GM21515 (cell line): ENCODE data around the gene PCLO.
"Not testable (repeated sequence)": the region's sequence is repeated elsewhere in the genome, so short reads cannot be mapped to it uniquely, and the experiment has no call there.

Source experiments
- ATAC-seq: cut with Tn5 transposase; IDR thresholded peaks from one replicate; pipeline ENCODE4 v1.9.1; 2021; ENCODE audit not compliant: unreplicated experiment

The PCLO gene

DNA sequence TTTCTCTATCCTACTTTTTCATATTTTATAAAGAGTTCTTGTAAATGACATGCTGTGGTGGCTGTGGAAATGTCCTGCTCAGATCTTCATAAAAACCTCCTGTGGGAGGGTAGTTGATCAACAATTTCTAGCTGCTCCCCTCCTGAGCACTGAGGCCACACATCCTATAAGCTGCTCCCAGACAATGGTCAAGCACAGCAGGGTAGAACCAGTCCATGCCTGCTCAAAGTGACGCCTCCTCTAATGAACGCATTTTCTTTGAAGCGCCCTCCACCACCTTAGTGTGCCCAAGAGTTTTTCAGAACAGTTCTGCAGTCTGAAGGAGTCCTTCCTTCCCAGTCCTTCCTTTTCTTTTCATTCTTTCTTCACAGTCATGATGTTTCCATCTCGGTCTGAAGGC, 420.5 kb downstream of the PCLO start:
- no peak for ATAC-seq

DNA sequence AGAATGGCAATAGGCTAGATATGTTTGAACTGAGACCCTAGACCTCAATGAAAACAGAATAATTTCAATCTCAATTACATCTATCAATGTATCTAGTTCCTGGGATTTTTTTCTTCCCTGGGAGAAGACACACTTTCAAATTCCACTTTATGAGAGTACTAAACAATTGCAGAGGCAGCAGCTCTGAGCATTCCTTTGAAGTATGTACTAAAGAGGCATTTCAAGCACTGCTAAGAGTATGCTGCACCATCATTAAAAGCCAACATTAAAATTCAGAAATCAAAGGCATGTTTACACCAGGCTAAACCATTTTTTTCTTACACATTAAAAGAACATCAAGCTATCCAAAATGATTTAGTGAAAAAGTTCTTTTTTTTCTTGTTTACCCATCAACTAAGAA, 421.2 kb downstream of the PCLO start:
- ATAC-seq = no peak

DNA sequence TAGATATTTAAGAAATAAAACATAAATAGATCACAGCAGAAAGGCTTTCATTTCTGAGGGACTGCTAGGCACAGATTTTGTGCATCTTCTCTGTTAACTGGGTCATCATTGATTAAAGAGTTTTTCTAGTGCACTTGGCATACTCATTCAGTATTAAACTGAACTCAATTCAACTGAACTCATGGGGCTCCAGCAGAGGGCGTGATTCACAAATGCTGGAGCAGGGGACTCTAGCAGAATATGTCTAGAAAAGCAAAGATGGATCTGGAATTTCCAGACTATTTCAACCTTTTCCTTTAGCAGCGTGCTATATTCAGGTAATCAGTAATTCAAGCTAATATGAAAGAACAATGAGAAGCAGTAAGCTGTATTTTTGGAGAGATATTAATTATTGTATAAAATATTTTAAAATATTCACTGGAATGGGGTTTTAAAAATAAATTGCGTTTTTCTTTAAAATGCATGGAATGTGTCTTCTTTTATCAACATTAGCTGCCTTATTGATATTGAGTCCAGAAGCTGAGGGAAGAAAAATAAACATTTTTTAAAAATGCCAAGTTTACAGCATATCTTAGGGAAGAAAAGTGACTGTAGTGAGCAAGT, 422.3 kb downstream of the PCLO start:
- no peak for ATAC-seq

DNA sequence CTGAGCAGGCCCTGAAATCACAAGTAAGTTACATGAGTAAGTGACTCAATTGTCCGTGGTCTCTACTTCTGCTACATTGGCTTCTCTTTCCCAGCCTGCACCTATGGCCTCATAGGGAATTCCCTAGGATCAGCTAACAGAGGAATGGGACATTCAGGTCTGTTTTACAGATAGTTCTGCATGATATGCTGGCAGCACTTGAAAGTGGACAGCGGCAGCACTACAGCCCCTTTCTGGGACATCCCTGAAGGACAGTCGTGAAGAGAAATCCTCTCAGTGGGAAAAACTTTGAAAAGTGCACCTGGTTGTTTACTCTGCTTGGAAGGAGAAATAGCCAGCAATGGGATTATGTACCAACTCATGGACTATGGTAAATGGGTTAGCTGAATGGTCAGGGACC, 426.1 kb downstream of the PCLO start:
- ATAC-seq = no peak

DNA sequence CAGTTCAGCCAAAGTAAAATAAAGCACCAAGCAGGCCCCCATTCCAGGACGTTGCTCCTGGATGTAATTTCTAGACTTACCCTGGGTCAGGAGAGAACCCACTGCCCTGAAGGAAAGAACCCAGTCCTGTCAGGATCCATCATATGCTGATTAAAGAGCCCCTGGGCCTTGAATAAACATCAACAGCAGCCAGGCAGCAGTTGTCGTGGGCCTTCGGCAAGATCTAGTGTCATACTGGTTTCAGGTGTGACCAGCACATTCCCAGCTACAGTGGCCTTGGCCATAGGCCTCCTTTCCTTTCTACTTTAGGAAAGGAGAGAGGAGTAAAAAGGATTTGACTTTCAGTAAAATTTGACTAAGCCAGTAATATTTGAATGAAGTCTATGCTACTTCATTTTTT, 430.0 kb downstream of the PCLO start:
- ATAC-seq = no peak

DNA sequence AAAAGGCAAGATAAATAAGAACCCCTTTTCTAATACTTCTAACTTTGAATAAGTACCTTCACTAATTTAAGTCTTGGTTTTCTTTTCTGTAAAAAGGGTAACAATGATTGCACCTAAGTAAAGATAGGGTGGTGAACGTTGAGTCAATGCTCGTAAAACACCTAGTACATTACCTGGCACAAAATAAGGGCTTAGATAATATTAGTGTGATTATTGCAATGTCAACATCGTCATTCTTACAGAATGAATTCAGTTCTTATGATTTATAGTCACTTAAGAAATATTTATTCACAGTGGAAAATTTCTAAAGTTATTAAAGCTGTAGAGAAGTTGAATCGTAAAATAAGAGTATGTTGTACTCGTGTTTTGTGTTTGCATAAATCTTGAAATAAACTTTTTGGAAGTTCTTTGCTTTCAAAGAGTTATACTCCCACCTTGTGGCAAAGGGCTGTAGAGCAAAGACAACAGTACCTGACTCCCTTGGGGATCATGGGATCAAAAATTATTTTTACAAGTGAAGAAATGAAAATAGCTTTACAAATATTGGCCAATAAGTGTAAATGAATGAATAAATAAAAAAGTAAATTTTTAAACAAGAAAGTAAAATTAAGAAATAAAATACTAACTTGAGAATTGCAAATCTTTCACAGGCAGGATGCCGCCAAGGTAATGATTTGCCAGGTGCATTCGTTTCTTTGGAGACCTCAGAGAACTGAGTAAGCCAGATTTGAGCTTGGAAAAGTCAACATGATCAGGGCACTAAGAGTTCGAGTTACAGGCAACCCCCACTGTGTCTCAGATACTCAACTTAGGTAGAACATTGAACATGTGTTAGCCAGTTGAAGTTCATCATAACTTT, 433.3 kb downstream of the PCLO start:
- no peak for ATAC-seq

DNA sequence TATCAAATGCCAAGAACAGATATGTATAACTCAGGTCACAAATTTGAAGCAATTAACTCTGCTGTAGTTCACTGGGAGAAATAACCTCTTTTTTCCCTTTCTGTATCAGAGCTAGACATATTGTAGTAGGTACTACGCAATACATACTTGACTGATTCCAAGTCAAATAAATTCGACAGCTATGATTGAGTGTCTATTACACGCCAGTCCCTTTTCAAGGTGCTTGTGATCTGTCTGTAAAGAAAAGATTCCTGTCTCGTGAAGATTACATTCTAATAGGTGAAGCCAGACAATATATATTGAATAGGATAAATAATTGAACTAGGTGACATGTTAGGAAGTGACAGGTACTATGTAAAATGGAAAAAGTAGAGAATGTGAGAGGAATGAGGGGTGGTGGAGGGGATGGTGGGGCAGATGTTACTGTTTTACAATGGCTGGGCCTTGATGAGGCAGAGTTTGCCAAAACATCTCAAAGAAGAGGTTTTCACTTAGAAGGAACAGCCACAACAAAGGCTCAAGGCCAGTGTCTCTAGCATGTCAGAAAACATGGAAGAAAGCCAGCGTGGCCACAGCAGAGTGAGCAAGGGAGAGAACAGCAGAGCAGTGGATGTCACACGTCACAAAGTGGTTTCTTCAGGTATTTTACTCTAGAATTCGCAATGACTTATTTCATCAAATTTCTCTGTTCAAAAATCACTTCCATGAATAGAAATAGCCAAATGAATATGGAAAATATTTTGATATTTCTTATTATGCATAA, 436.5 kb downstream of the PCLO start:
- no peak for ATAC-seq

DNA sequence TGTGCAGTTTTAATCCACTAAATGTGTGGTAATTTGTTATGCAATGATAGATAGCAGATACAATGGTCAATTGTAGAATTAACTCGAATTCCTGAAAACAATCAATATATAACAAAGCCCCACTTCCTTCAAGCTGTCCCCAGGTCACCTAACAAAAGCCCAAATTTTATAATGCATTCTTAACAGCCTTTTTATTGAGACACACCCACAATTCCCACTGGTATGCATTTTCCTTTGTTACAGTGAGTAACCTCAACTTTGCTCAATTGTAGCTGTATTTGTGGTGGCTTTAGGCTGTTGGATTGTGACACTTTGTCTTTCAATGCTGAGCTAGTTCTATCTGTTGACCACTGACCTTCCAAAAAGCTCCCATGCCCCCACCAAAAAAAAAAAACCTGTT, 439.3 kb downstream of the PCLO start:
- ATAC-seq = no peak

DNA sequence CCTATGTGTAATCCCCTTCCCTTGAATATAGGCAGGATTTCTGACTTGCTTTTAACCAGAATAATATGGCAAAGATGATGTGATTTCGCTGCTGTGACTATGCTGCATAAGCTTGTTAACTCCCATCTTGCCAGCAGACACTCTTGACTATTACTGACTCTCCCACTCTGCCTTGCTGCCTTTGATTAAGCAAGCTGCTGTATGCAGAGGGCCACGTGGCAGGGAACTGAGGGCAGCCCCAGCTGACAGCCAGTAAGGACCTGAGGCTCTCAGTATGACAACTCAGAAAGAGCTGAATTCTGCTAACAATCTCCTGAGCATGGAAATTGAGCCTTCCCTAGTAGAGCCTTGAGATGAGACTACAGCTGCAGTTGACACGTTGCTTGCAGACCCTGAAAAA, 439.7 kb downstream of the PCLO start:
- ATAC-seq = no peak

DNA sequence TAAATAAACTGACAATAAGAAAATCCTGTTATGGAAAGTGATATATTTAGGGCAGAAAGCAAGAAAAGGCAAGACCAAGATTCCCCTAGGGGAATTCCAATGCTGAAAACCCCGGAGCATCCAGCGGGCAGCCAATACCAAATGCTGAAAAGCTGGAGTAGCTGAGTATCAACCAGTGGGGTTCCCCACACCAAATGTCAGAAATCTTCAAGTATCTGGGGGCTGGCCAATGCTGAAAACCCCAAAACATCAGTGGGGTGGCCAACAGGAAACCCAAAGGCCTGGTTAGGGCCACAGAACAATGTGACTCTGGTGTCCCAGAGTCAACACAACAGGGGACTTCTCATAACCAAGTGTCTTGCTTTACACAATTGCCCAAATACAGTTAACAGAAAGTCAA, 447.3 kb downstream of the PCLO start:
- no peak for ATAC-seq

DNA sequence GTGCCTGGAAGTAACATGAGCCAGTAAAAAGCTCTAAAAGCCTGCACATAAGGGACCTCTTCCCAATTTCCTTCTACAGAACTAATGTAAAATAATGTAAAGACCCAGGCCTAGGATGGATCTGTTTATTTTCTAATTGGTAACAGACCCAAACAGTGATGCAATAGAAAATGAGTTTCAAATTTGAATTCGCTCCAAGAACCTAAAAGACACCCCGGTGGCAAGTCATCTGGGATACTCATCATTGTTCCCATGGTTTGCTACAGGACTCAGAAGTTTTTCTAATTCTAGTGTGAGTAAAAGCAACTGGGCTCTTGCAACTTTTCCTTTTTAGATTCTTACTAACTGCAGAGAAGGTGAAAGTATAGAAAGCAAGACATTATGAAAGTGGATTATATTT, 447.8 kb downstream of the PCLO start:
- no peak for ATAC-seq

DNA sequence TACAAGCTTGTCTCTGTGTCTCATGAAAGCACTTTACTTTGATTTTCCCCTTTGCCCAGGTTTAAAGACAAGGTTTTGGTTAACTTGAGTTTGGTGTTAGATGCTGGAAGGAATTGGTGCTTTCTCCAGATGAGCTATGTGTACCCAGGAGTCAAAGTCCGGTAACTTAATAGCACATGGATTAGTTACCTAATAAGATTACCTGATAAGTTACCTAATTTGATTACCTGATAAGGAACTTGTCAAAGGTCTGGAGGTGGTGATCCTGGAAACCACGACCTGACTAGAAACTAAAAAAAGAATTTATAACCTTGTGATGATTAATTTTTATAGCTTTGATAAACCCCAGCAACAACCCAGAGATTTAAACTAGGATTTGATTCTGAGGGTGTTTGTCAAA, 449.2 kb downstream of the PCLO start:
- ATAC-seq = no peak

DNA sequence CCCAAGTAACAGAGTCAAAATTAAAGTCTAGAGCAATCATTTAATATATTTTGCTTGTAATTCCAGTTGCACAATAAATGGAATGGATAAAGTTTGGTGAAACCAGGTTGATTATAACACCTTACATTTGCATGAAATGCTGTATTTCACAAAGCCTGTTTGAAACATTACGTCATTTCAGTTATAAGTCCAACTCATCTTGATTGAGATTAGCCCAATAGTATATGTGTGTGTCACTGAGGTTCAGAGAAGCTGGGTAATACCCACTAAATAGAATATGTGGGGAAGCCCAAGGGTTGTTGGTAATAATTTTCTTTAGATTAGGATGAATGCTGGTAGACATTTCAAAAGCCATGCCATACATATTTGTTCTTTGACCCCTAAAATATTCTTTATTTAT, 456.3 kb downstream of the PCLO start:
- not testable (repeated sequence) for ATAC-seq

DNA sequence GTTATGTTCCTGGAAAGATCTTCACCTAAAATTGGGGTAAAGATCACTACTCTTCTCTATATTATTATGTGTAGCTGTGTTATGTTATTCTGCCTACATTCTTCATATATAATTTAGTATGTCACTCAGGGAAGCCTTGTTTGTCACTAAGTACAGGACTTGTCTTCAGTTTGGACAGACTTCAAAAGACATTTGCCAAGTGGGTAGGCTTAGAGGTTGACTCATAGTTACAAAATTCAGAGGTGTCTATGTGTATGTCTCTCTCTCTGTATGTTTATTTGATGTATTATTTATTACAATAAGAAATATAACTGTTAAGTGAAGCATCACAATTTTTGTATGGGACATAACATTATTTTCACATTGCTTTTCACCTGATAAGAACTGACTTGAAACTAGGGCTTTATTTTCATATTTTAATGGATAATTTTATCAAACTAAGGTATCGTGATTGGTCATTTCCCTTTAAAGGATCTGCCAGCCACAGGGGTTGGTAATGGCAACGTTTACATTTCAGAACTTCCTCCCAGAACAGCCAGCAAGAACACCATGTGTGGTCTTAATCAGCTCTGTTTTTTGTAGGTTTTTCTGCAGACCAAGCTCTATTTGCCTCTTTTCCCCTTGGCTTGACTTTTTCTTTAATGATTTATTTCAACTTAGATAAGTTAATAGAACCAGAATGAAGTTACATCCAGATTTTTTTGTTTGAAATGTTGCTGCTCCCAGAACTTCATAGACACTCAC, 457.0 kb downstream of the PCLO start:
- no peak for ATAC-seq

DNA sequence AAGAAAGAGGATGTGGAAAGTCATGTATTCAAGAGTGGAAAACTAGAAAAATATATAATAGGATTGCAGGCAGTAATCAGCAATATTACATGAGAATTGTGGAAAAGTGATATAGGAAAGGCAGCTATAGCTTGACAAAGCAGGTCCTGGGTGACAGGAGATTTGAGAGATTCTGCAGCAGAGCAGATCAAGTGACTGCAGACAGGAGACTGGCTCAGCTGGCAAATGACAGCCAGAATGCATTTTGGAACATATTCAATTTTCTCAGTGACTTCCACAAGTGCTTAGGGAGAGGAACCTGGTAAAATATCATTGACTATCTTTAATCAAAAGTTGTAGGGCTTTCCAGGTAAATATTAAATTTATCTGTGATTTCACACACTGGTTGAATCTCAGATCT, 458.6 kb downstream of the PCLO start:
- no peak for ATAC-seq
